Measurements from ENCODE around the gene ITPKB. TPM values are rescaled to one million over a fixed set of nuclear protein-coding genes. Genes with fewer than 3 reads are reported as not detected.

The ITPKB gene
- total and polyA plus RNA-seq, 7 donors, result 3.9 to 14.1 (median 8.9) TPM

- no peak for DNase-seq
- peaks cover 73% of the 10 kb centered on the region for H3K4me1 ChIP-seq
- no peaks in the 10 kb centered on the region for H3K36me3 ChIP-seq (ENCODE audit: insufficient read depth in 1 of 2, low read depth in 1 of 2)
- ATAC-seq, result no peak
- no peak overlapping the region for H3K4me3 ChIP-seq
- intact Hi-C loops (cut with DNase I), result loop anchor here in 1 of 2 donors (5.0 kb wide), 2 partner anchors 33 to 48 kb away; no protein-coding TSS in a partner anchor
- WGBS, 3 donors, result 58 to 64% (median 60%) methylated on average over 11 of the region's 11 CpGs
- no peaks in the 10 kb centered on the region for H3K27me3 ChIP-seq (ENCODE audit: insufficient read depth in 3 of 3, low read length in 2 of 3)
- no peak for TF ChIP-seq CTCF (IDR thresholded peaks at IDR 0.05)
- no peak overlapping the region for H3K27ac ChIP-seq
- H3K9me3 ChIP-seq, result no peaks in the 10 kb centered on the region
Measured at GRCh38 chr1:226685196-226685820, 53.8 kb downstream of the ITPKB start.

GRCh38 chr1:226684026-226684425 lies 55.1 kb downstream of the ITPKB start:
- TF ChIP-seq CTCF (IDR thresholded peaks at IDR 0.05), result no peak
- H3K4me3 ChIP-seq, result no peak overlapping the region
- no peaks in the 10 kb centered on the region for H3K9me3 ChIP-seq
- H3K4me1 ChIP-seq, result peaks cover 72% of the 10 kb centered on the region
- H3K36me3 ChIP-seq (ENCODE audit: insufficient read depth in 1 of 2, low read depth in 1 of 2), result no peaks in the 10 kb centered on the region
- no peaks in the 10 kb centered on the region for H3K27me3 ChIP-seq (ENCODE audit: insufficient read depth in 3 of 3, low read length in 2 of 3)
- H3K27ac ChIP-seq, result no peak overlapping the region
- DNase-seq (no peak), ATAC-seq (no peak)
- 59 to 82% (median 67%) methylated on average over 7 of the region's 7 CpGs for WGBS, 3 donors
- intact Hi-C loops (cut with DNase I), result no loop called here

GRCh38 chr1:226682871-226683814 lies 55.9 kb downstream of the ITPKB start:
- 85 to 91% (median 88%) methylated on average over 9 of the region's 9 CpGs for WGBS, 3 donors
- ATAC-seq (no peak), DNase-seq (no peak)
- H3K9me3 ChIP-seq, result no peaks in the 10 kb centered on the region
- no peak for TF ChIP-seq CTCF (IDR thresholded peaks at IDR 0.05)
- H3K36me3 ChIP-seq (ENCODE audit: insufficient read depth in 1 of 2, low read depth in 1 of 2), result no peaks in the 10 kb centered on the region
- H3K27me3 ChIP-seq (ENCODE audit: insufficient read depth in 3 of 3, low read length in 2 of 3), result no peaks in the 10 kb centered on the region
- H3K27ac ChIP-seq, result no peak overlapping the region
- intact Hi-C loops (cut with DNase I), result no loop called here
- peaks cover 73% of the 10 kb centered on the region for H3K4me1 ChIP-seq
- no peak overlapping the region for H3K4me3 ChIP-seq

- H3K9me3 ChIP-seq, result no peaks in the 10 kb centered on the region
- no peak overlapping the region for H3K27ac ChIP-seq
- no peaks in the 10 kb centered on the region for H3K27me3 ChIP-seq (ENCODE audit: insufficient read depth in 3 of 3, low read length in 2 of 3)
- H3K4me1 ChIP-seq, result peaks cover 75% of the 10 kb centered on the region
- no peak for DNase-seq
- WGBS, 3 donors, result 26 to 56% (median 35%) methylated on average over 4 of the region's 4 CpGs
- H3K4me3 ChIP-seq, result no peak overlapping the region
- no peaks in the 10 kb centered on the region for H3K36me3 ChIP-seq (ENCODE audit: insufficient read depth in 1 of 2, low read depth in 1 of 2)
- no peak for TF ChIP-seq CTCF (IDR thresholded peaks at IDR 0.05)
- intact Hi-C loops (cut with DNase I), result no loop called here
- ATAC-seq, result no peak
Measured at GRCh38 chr1:226681652-226682493, 57.2 kb downstream of the ITPKB start.

Measured in psoas muscle (tissue), 8 donors.